ENCODE data around the gene CLASP1.

CLASP1 gene

DNA sequence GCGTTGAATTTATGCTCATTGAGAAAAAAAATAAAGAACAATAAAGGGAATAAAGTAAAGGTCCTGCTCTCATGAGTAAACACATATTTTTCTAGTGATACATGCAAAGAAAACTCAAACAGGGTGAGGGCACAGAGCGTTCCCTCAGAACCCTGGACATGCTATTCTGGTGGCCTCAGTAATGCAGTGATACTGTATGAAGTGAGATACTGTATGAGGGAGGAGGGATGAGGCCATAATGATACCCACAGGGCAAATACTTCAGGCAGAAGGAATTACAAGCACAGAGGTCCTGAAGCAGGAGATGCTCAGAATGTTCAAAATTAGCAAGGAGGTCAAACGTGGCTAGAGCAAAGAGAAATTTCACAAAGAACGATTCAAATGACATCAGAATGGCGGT lies 147.0 kb downstream of the CLASP1 start:
- DNase-seq (ENCODE audit: low spot score): no peak
- TF ChIP-seq, protein P1, sequence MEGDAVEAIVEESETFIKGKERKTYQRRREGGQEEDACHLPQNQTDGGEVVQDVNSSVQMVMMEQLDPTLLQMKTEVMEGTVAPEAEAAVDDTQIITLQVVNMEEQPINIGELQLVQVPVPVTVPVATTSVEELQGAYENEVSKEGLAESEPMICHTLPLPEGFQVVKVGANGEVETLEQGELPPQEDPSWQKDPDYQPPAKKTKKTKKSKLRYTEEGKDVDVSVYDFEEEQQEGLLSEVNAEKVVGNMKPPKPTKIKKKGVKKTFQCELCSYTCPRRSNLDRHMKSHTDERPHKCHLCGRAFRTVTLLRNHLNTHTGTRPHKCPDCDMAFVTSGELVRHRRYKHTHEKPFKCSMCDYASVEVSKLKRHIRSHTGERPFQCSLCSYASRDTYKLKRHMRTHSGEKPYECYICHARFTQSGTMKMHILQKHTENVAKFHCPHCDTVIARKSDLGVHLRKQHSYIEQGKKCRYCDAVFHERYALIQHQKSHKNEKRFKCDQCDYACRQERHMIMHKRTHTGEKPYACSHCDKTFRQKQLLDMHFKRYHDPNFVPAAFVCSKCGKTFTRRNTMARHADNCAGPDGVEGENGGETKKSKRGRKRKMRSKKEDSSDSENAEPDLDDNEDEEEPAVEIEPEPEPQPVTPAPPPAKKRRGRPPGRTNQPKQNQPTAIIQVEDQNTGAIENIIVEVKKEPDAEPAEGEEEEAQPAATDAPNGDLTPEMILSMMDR (IDR thresholded peaks at IDR 0.05): no peak
- no peak overlapping the region for H3K4me3 ChIP-seq
- H3K27ac ChIP-seq: no peak overlapping the region

DNA sequence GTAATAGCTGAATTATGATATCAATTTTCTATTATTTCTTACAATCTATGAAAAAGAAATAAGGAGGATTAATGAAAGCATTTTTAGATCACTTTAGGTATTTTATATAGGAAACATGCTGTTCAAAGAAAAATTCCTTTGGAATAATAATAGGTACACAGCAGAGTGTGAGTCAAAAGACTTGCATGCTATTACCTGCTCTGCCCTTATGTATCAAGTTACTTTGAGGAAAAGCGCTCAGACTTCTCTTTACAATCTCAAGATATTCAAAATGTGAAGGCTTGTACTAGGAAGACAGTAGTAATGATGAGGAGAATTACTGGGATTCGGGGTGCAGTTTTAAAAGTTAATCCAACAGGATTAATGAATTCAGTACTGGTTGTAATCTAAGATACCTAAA lies 147.7 kb downstream of the CLASP1 start:
- no peak for DNase-seq (ENCODE audit: low spot score)
- H3K4me3 ChIP-seq: no peak overlapping the region
- TF ChIP-seq, protein P1 (IDR thresholded peaks at IDR 0.05): no peak
- H3K27ac ChIP-seq: no peak overlapping the region

DNA sequence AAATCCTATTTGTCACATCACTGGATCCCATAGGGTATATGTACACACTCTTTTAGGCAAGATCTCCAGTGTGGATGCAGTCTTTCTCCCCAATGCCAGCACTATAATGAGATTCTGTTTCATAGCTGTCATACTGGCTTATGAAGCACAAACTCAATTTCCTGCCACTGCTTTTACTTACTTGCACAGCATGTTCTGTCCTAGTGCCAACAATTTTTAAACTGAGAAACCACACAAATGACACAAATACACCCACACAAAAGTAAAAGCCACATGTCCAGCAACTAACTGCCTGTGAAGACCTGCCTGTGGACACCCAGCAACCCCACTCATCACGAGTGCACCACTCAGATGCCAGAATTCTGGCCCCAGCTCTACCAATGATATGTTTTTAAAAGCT lies 148.2 kb downstream of the CLASP1 start:
- DNase-seq (ENCODE audit: low spot score): no peak
- Histone ChIP-seq H3K27ac (no peak overlapping the region), H3K4me3 (no peak overlapping the region)
- TF ChIP-seq, protein P1 (IDR thresholded peaks at IDR 0.05): no peak

DNA sequence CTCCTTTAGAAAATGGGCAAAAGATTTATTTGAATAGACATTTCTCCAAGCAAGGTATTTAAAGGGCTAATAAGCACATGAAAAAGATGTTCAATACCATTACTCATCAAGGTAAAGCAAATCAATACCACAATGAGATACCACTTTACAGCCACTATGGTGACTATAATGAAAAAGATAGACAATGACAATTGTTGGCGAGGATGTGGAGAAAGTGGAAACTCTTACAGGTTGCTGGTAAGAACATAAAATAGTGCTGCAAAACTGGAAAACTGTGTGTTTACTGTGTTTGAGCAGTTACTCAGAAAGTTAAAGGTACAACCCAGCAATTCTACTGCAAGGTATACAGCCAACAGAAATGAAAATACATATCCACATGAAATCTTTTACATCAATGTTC lies 150.5 kb downstream of the CLASP1 start:
- DNase-seq (ENCODE audit: low spot score): no peak
- Histone ChIP-seq H3K27ac (no peak overlapping the region), H3K4me3 (no peak overlapping the region)
- TF ChIP-seq, protein P1 (IDR thresholded peaks at IDR 0.05): no peak

DNA sequence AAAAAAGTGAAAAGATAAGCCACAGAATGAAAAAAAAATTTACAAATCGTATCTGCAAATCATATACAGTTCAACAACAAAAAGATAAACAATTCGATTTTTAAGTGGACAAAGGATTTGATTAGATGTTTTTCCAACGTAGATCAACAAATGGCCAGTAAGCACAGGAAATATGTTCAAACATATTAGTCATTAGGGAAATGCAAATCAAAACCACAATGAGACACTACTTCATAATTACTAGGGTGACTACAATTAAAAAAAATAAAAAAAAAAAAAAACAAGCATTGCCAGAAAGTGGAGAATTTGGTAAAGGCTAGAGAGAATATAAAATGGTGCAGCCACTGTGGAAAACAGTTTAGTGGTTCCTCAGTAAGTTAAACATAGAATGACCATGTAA lies 156.9 kb downstream of the CLASP1 start:
- Histone ChIP-seq H3K4me3 (no peak overlapping the region), H3K27ac (no peak overlapping the region)
- no peak for DNase-seq (ENCODE audit: low spot score)
- TF ChIP-seq, protein P1 (IDR thresholded peaks at IDR 0.05): no peak

DNA sequence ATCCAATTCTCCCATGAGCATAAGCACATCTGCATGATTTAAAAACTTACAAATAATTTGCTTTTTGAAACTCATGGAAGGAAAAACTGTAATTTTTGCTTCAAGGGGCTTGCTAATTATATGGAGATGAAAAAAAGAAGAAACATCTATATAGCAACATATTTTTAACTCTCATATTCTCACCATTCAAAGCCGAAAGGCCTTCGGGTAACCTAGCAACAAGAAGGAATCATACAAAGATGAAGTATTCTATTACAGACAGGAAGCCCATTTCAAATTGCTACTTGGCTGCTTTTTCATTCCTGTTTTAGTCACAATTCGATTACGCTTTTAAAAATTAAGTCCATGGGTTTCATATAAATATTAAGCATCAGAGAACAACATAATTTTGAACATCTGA lies 157.7 kb downstream of the CLASP1 start:
- H3K27ac ChIP-seq: no peak overlapping the region
- no peak overlapping the region for H3K4me3 ChIP-seq
- TF ChIP-seq, protein P1 (IDR thresholded peaks at IDR 0.05): no peak
- DNase-seq (ENCODE audit: low spot score): no peak

DNA sequence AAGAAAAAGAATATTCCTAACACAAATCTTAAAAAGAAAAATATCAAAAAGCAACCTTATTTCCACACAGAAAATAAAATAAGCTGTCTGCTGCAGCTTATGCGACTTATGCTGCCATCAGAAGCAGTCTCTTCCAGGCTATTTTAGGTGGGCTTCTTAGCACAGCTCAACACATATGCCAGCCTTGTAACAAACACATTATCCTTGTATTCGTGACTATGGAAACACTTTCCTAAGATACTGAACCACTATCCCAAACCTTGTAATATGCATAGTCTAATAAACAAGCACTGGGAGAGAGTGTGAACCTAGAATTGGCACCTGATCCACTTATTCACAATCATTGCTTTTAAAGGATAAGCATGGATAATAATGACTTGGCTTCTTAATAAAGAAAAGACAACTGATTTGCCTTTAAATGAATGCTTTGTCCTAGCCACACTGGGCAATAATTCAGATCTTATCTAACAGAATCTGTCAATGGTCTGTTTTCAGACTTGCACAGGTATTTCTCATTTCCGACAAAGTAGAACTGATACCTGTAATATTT lies 158.6 kb downstream of the CLASP1 start:
- Histone ChIP-seq H3K27ac (no peak overlapping the region), H3K4me3 (no peak overlapping the region)
- DNase-seq (ENCODE audit: low spot score): no peak
- TF ChIP-seq, protein P1 (IDR thresholded peaks at IDR 0.05): no peak

Measured in coronary artery (tissue), 2 donors.